Neural progenitor cell (in vitro differentiated cells): Measurements from ENCODE around the gene HOXB7. TPM values are rescaled to one million over a fixed set of nuclear protein-coding genes. Genes with fewer than 3 reads are reported as not detected.
A peak's percentile ranks its signal among the peaks of the same experiment; 100 is the strongest.

ENCODE experiments used
- DNase-seq: peaks from one replicate; pipeline ENCODE4 v3.0.0-alpha.2; 2016; ENCODE audit warnings: low spot score
- H2AFZ ChIP-seq: fragments of 200-600 bp; sonication (generic); replicated peaks from 2 replicates; pipeline ENCODE4 v1.6.1; 2016; ENCODE audit warnings: antibody characterized with exemption
- H3F3A ChIP-seq: fragments of 200-600 bp; sonication (generic); 2 replicates; pipeline ENCODE4 v1.6.1; 2016; ENCODE audit warnings: antibody characterized with exemption, low read depth
- H3K27ac ChIP-seq: fragments of 200-600 bp; sonication (generic); 2 replicates; pipeline ENCODE4 v1.5.1; 2016; ENCODE audit warnings: mild to moderate bottlenecking
- H3K27me3 ChIP-seq: fragments of 200-600 bp; sonication (generic); 2 replicates; pipeline ENCODE4 v1.6.1; 2016; ENCODE audit warnings: mild to moderate bottlenecking, moderate library complexity
- H3K36me3 ChIP-seq: fragments of 200-600 bp; sonication (generic); 2 replicates; pipeline ENCODE4 v1.5.1; 2016
- H3K4me1 ChIP-seq: fragments of 200-600 bp; sonication (generic); 2 replicates; pipeline ENCODE4 v1.6.1; 2016; ENCODE audit warnings: mixed run types
- H3K4me2 ChIP-seq: fragments of 200-600 bp; sonication (generic); 2 replicates; pipeline ENCODE4 v1.6.1; 2016
- H3K4me3 ChIP-seq: fragments of 200-600 bp; sonication (generic); 2 replicates; pipeline ENCODE4 v1.5.1; 2016
- H3K79me2 ChIP-seq: fragments of 200-600 bp; sonication (generic); 2 replicates; pipeline ENCODE4 v1.6.1; 2016; ENCODE audit warnings: low read depth
- H3K9ac ChIP-seq: fragments of 200-600 bp; sonication (generic); 2 replicates; pipeline ENCODE4 v1.6.1; 2016
- H3K9me3 ChIP-seq: fragments of 200-600 bp; sonication (generic); 2 replicates; pipeline ENCODE4 v1.5.1; 2016; ENCODE audit warnings: low read depth
- H4K20me1 ChIP-seq: fragments of 200-600 bp; sonication (generic); 2 replicates; pipeline ENCODE4 v1.6.1; 2016; ENCODE audit warnings: low read depth
- H3K27ac Mint-ChIP-seq: 3 replicates; pipeline ENCODE4 v1.8.0; 2021; ENCODE audit warnings: mixed read lengths
- H3K27me3 Mint-ChIP-seq: 2 replicates; pipeline ENCODE4 v1.8.0; 2022; ENCODE audit warnings: low read depth, mild to moderate bottlenecking, inconsistent platforms, moderate library complexity, mixed read lengths; ENCODE audit not compliant: insufficient read depth
- H3K36me3 Mint-ChIP-seq: 3 replicates; pipeline ENCODE4 v1.8.0; 2021; ENCODE audit warnings: mixed read lengths
- H3K4me1 Mint-ChIP-seq: 3 replicates; pipeline ENCODE4 v1.8.0; 2021; ENCODE audit warnings: mixed read lengths
- H3K4me3 Mint-ChIP-seq: 3 replicates; pipeline ENCODE4 v1.8.0; 2021; ENCODE audit warnings: mild to moderate bottlenecking, moderate library complexity, mixed read lengths
- H3K9me3 Mint-ChIP-seq: 3 replicates; pipeline ENCODE4 v1.8.0; 2020; ENCODE audit warnings: mixed read lengths
- CTCF ChIP-seq: fragments of 200-600 bp; sonication (generic); IDR thresholded peaks from 2 replicates; pipeline ENCODE4 v1.5.1; 2017; ENCODE audit warnings: antibody characterized with exemption, mild to moderate bottlenecking
- EZH2 ChIP-seq: fragments of 200-600 bp; sonication (generic); IDR thresholded peaks from 2 replicates; pipeline ENCODE4 v1.6.1; 2017; ENCODE audit warnings: antibody characterized with exemption, mild to moderate bottlenecking, moderate library complexity
- EZH2phosphoT487 ChIP-seq: fragments of 200-600 bp; sonication (generic); IDR thresholded peaks from 2 replicates; pipeline ENCODE4 v1.6.1; 2017; ENCODE audit warnings: antibody characterized with exemption
- total RNA-seq: library from RNA; depleted of rRNA; stranded (reverse); fragments of >200 nt; gene quantifications from 2 replicates; pipeline ENCODE4 v1.2.3, GENCODE V29; 2015; ENCODE audit warnings: low replicate concordance

The HOXB7 gene
- total RNA-seq, 1 donor from 2014 or later: not detected

DNA sequence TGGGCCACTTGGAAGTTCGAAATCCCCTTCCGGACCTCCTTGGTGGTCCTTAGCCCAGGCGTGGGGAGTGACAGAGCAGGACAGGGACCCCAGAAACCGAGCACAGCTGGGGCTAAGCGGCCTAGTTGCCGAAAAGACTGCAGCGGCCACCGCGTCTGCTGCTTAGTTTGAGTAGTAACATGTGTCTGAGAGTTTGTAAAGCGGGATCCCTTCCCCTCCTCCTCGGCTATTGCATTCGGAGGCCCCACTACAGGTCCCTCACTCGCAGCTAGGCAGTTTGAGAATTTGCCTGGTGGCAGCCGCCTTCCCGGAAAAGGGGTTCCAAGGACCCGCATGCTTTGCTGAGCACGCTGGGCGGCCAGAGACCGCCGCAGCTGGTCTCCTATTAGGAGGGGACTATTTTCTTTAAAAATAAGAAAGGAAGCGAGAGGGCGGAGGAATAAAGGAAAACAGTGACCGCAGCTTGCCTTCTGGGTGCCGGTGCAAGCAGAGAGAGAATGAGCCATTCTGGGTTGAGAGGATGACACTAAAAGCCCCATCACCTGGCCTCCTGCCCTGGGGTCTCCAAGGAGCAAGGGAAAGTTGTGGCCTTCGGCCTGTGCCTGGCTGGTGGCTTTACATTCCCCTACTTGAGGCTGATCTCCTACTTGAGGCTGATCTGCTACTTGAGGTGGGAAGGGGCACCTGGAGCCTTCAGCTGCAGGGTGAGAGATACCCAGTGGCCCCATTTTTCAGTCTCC, 16.1 kb downstream of the HOXB7 start:
- no peaks in the 10 kb centered on the region for H3K9me3 ChIP-seq
- DNase-seq: no peak
- H3K27ac ChIP-seq: no peak overlapping the region
- H3K9me3 Mint-ChIP-seq: peaks cover 11% of the 10 kb centered on the region
- H2AFZ ChIP-seq: no peak overlapping the region
- H3K27ac Mint-ChIP-seq: no peak overlapping the region
- peaks cover 1% of the 10 kb centered on the region for H3K36me3 Mint-ChIP-seq
- H3K4me1 Mint-ChIP-seq: peaks cover 9% of the 10 kb centered on the region
- H4K20me1 ChIP-seq: peaks cover 98% of the 10 kb centered on the region
- H3K4me2 ChIP-seq: no peak overlapping the region
- peaks cover 97% of the 10 kb centered on the region for H3K27me3 Mint-ChIP-seq
- H3K4me1 ChIP-seq: no peaks in the 10 kb centered on the region
- TF ChIP-seq EZH2phosphoT487 (peak; percentile 74), CTCF (no peak), EZH2 (peak; percentile 91)
- peaks cover 100% of the 10 kb centered on the region for H3K27me3 ChIP-seq
- no peak overlapping the region for H3K4me3 ChIP-seq
- H3F3A ChIP-seq: no peaks in the 10 kb centered on the region
- no peaks in the 10 kb centered on the region for H3K79me2 ChIP-seq
- H3K9ac ChIP-seq: no peak overlapping the region
- no peaks in the 10 kb centered on the region for H3K36me3 ChIP-seq
- no peak overlapping the region for H3K4me3 Mint-ChIP-seq

DNA sequence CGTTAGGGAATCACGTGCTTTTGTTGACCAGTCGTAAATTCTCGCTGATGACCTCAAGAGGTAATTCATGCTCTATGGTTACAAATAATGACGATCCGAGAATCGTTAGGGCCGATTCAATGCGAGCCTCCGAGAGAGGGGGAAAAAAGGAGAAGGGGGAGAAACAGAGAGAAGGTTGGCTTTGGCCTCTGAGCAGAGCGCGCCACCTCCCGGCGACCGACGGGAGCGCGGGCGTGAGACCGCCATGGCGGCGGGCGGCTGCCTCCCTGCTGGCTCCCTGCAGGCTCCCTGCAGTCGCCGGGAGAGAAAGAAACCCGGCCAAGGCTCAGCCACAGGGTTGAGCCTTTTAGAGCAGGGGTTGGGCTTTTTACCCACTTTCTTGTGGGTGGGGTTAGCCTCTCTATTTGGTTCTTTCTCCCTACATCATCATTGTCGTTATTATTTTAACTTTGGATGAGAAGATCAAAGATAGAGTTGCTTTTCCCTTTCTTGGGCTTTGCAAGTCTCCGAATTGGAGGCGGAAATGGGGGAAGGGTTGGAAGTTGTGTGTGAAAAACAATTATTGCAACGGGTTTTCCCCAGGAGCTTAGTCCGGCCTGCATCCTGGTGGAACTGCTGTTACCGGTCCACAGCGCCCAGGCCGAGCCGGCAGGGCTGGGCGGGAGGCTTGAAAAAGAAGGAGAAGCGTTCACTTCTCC, 16.8 kb downstream of the HOXB7 start:
- peaks cover 8% of the 10 kb centered on the region for H3K9me3 Mint-ChIP-seq
- H3F3A ChIP-seq: no peaks in the 10 kb centered on the region
- H3K4me1 ChIP-seq: no peaks in the 10 kb centered on the region
- H3K9ac ChIP-seq: no peak overlapping the region
- peak; percentile 87 for DNase-seq
- H3K27ac ChIP-seq: no peak overlapping the region
- H3K27ac Mint-ChIP-seq: no peak overlapping the region
- H3K36me3 ChIP-seq: no peaks in the 10 kb centered on the region
- peaks cover 1% of the 10 kb centered on the region for H3K36me3 Mint-ChIP-seq
- peaks cover 9% of the 10 kb centered on the region for H3K4me1 Mint-ChIP-seq
- H3K27me3 ChIP-seq: peaks cover 100% of the 10 kb centered on the region
- no peak overlapping the region for H3K4me3 ChIP-seq
- H2AFZ ChIP-seq: no peak overlapping the region
- TF ChIP-seq EZH2 (peak; percentile 86), CTCF (peak; percentile 91), EZH2phosphoT487 (peak; percentile 85)
- H3K27me3 Mint-ChIP-seq: peaks cover 97% of the 10 kb centered on the region
- no peaks in the 10 kb centered on the region for H3K79me2 ChIP-seq
- H3K9me3 ChIP-seq: no peaks in the 10 kb centered on the region
- H3K4me3 Mint-ChIP-seq: no peak overlapping the region
- H3K4me2 ChIP-seq: no peak overlapping the region
- peaks cover 98% of the 10 kb centered on the region for H4K20me1 ChIP-seq

GRCh38 chr17:48593126-48593829, 17.5 kb downstream of the HOXB7 start, which contains the start of gene HOXB5:
HOXB5 (minus strand) TSS chr17:48593779; CDS start chr17:48593682, 97 bp downstream.
- Histone ChIP-seq H3K4me2 (no peak within 1 kb of the TSS), H3K27ac (no peak within 1 kb of the TSS), H3K27me3 (peaks cover 100% of the 10 kb centered on the region), H3K9ac (no peak within 1 kb of the TSS), H3K79me2 (no peaks in the 10 kb centered on the region), H3K36me3 (no peaks in the 10 kb centered on the region), H3F3A (no peaks in the 10 kb centered on the region), H3K4me1 (no peaks in the 10 kb centered on the region), H3K4me3 (no peak within 1 kb of the TSS), H3K9me3 (no peaks in the 10 kb centered on the region), H4K20me1 (peaks cover 96% of the 10 kb centered on the region), H2AFZ (no peak within 1 kb of the TSS)
- H3K27me3 Mint-ChIP-seq: peaks cover 97% of the 10 kb centered on the region
- no peak for TF ChIP-seq EZH2
- TF ChIP-seq EZH2phosphoT487: peak; percentile 68
- H3K27ac Mint-ChIP-seq: no peak within 1 kb of the TSS
- DNase-seq: no peak
- H3K4me1 Mint-ChIP-seq: peaks cover 9% of the 10 kb centered on the region
- peaks cover 8% of the 10 kb centered on the region for H3K9me3 Mint-ChIP-seq
- H3K4me3 Mint-ChIP-seq: no peak within 1 kb of the TSS
- peaks cover 1% of the 10 kb centered on the region for H3K36me3 Mint-ChIP-seq
